ENCODE results near the gene CYP4A11. TPM values are rescaled to one million over a fixed set of nuclear protein-coding genes. Genes with fewer than 3 reads are reported as not detected.
"Not testable (repeated sequence)": the region's sequence is repeated elsewhere in the genome, so short reads cannot be mapped to it uniquely, and the experiment has no call there.

Gene CYP4A11
- total RNA-seq, 1 experiment from 2014 or later = 0.16 TPM

DNA sequence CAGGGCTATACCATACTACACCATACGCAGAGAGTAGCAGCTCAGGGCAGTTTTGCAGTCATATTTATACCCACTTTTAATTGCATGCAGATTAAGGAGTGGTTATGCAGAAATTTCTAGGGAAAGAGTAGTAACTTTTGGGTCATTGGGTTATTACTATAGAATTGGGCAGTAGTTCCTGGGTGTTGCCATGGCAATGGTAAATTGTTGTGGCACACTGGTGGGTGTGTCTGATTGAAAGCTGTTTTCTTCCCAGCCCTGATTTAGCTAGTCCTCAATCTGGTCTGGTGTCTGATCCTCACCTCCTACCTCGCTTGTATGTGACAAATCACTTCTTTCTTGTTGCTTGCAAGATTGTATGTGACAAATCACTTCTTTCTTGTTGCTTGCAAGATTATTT lies 30.5 kb downstream of the CYP4A11 start:
- Mint-ChIP-seq H3K4me3 (ENCODE audit: unreplicated experiment) (no peak overlapping the region), H3K27me3 (ENCODE audit: insufficient read depth, unreplicated experiment) (peaks cover 2% of the 10 kb centered on the region), H3K9me3 (ENCODE audit: unreplicated experiment) (peaks cover 25% of the 10 kb centered on the region), H3K4me1 (ENCODE audit: low read depth, unreplicated experiment) (no peaks in the 10 kb centered on the region), H3K36me3 (ENCODE audit: insufficient read depth, unreplicated experiment) (no peaks in the 10 kb centered on the region), H3K27ac (ENCODE audit: unreplicated experiment) (no peak overlapping the region)
- BruUV-seq (replicated peaks) = no TSS peak
- POLR2A ChIA-PET = no interaction called here
- TF ChIP-seq, protein P1, sequence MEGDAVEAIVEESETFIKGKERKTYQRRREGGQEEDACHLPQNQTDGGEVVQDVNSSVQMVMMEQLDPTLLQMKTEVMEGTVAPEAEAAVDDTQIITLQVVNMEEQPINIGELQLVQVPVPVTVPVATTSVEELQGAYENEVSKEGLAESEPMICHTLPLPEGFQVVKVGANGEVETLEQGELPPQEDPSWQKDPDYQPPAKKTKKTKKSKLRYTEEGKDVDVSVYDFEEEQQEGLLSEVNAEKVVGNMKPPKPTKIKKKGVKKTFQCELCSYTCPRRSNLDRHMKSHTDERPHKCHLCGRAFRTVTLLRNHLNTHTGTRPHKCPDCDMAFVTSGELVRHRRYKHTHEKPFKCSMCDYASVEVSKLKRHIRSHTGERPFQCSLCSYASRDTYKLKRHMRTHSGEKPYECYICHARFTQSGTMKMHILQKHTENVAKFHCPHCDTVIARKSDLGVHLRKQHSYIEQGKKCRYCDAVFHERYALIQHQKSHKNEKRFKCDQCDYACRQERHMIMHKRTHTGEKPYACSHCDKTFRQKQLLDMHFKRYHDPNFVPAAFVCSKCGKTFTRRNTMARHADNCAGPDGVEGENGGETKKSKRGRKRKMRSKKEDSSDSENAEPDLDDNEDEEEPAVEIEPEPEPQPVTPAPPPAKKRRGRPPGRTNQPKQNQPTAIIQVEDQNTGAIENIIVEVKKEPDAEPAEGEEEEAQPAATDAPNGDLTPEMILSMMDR (IDR thresholded peaks at IDR 0.05; ENCODE audit: insufficient read depth in 1 of 2, low read depth in 1 of 2, low read length in 1 of 2, severe bottlenecking in 1 of 2, unreplicated experiment in 1 of 2) = no peak
- Histone ChIP-seq H3K9me3 (no peaks in the 10 kb centered on the region; the same call in none of the 2 replicates), H3K36me3 (ENCODE audit: control insufficient read depth, insufficient read depth, low read length) (no peaks in the 10 kb centered on the region), H3K4me3 (ENCODE audit: low read depth, low read length) (no peak overlapping the region), H3K4me1 (no peaks in the 10 kb centered on the region), H3K27me3 (replicated peaks; ENCODE audit: control insufficient read depth, insufficient read depth, low read length) (no peaks in the 10 kb centered on the region)
- CTCF ChIA-PET = interaction anchor here (0.6 kb wide), 1 partner anchor 24 kb away, joined by 3 read pairs; no protein-coding TSS in a partner anchor
- intact Hi-C loops (cut with micrococcal nuclease; ENCODE audit: unreplicated experiment) = no loop called here
- no peak for DNase-seq

GRCh38 chr1:46903481-46903880 lies 37.8 kb downstream of the CYP4A11 start:
- Mint-ChIP-seq H3K4me1 (ENCODE audit: low read depth, unreplicated experiment) (no peaks in the 10 kb centered on the region), H3K4me3 (ENCODE audit: unreplicated experiment) (no peak overlapping the region), H3K9me3 (ENCODE audit: unreplicated experiment) (peaks cover 44% of the 10 kb centered on the region), H3K27me3 (ENCODE audit: insufficient read depth, unreplicated experiment) (peaks cover 3% of the 10 kb centered on the region), H3K36me3 (ENCODE audit: insufficient read depth, unreplicated experiment) (no peaks in the 10 kb centered on the region), H3K27ac (ENCODE audit: unreplicated experiment) (no peak overlapping the region)
- BruUV-seq (replicated peaks) = no TSS peak
- DNase-seq = no peak
- intact Hi-C loops (cut with micrococcal nuclease; ENCODE audit: unreplicated experiment) = no loop called here
- Histone ChIP-seq H3K4me1 (no peaks in the 10 kb centered on the region), H3K4me3 (ENCODE audit: low read depth, low read length) (no peak overlapping the region), H3K36me3 (ENCODE audit: control insufficient read depth, insufficient read depth, low read length) (no peaks in the 10 kb centered on the region), H3K27me3 (replicated peaks; ENCODE audit: control insufficient read depth, insufficient read depth, low read length) (no peaks in the 10 kb centered on the region), H3K9me3 (no peaks in the 10 kb centered on the region; the same call in 1 of the 2 replicates)
- ChIA-PET CTCF (no interaction called here), POLR2A (no interaction called here)
- TF ChIP-seq, protein P1 (IDR thresholded peaks at IDR 0.05; ENCODE audit: insufficient read depth in 1 of 2, low read depth in 1 of 2, low read length in 1 of 2, severe bottlenecking in 1 of 2, unreplicated experiment in 1 of 2) = no peak

- CTCF ChIA-PET = no interaction called here
- Histone ChIP-seq H3K36me3 (ENCODE audit: control insufficient read depth, insufficient read depth, low read length) (no peaks in the 10 kb centered on the region), H3K4me1 (no peaks in the 10 kb centered on the region), H3K4me3 (ENCODE audit: low read depth, low read length) (no peak overlapping the region), H3K9me3 (no peaks in the 10 kb centered on the region), H3K27me3 (replicated peaks; ENCODE audit: control insufficient read depth, insufficient read depth, low read length) (no peaks in the 10 kb centered on the region)
- Mint-ChIP-seq H3K36me3 (ENCODE audit: insufficient read depth, unreplicated experiment) (no peaks in the 10 kb centered on the region), H3K27ac (ENCODE audit: unreplicated experiment) (no peak overlapping the region), H3K27me3 (ENCODE audit: insufficient read depth, unreplicated experiment) (peaks cover 3% of the 10 kb centered on the region), H3K4me3 (ENCODE audit: unreplicated experiment) (no peak overlapping the region), H3K9me3 (ENCODE audit: unreplicated experiment) (peaks cover 32% of the 10 kb centered on the region), H3K4me1 (ENCODE audit: low read depth, unreplicated experiment) (no peaks in the 10 kb centered on the region)
- no peak for DNase-seq
- no TSS peak for BruUV-seq (replicated peaks)
- intact Hi-C loops (cut with micrococcal nuclease; ENCODE audit: unreplicated experiment) = no loop called here
- POLR2A ChIA-PET = no interaction called here
- TF ChIP-seq, protein P1 (IDR thresholded peaks at IDR 0.05; ENCODE audit: insufficient read depth in 1 of 2, low read depth in 1 of 2, low read length in 1 of 2, severe bottlenecking in 1 of 2, unreplicated experiment in 1 of 2) = no peak
Measured at GRCh38 chr1:46900401-46900800, 40.9 kb downstream of the CYP4A11 start.

GRCh38 chr1:46881656-46882055 lies 59.6 kb downstream of the CYP4A11 start:
- BruUV-seq (replicated peaks); H3K9me3 Mint-ChIP-seq (ENCODE audit: unreplicated experiment): not testable (repeated sequence)

More at GRCh38 chr1:46881656-46882055, 59.6 kb downstream of the CYP4A11 start:
- H3K36me3 ChIP-seq (ENCODE audit: control insufficient read depth, insufficient read depth, low read length); POLR2A ChIA-PET; DNase-seq; H3K36me3 Mint-ChIP-seq (ENCODE audit: insufficient read depth, unreplicated experiment); CTCF ChIA-PET; H3K4me1 Mint-ChIP-seq (ENCODE audit: low read depth, unreplicated experiment); H3K9me3 ChIP-seq; H3K27me3 Mint-ChIP-seq (ENCODE audit: insufficient read depth, unreplicated experiment); H3K4me1 ChIP-seq; H3K4me3 Mint-ChIP-seq (ENCODE audit: unreplicated experiment); H3K27me3 ChIP-seq (replicated peaks; ENCODE audit: control insufficient read depth, insufficient read depth, low read length); H3K27ac Mint-ChIP-seq (ENCODE audit: unreplicated experiment); H3K4me3 ChIP-seq (ENCODE audit: low read depth, low read length); intact Hi-C loops (cut with micrococcal nuclease; ENCODE audit: unreplicated experiment): not testable (repeated sequence)

Measured in Caco-2 (cell line).